ENCODE data around the gene AHDC1.

- no peak for TF ChIP-seq CTCF (conservative IDR thresholded peaks at IDR 0.05 in 1 of 2, IDR thresholded peaks at IDR 0.05 in 1 of 2; ENCODE audit: low read depth in 1 of 2, low read length in 2 of 2)
- TF ChIP-seq EZH2 (IDR thresholded peaks at IDR 0.05; ENCODE audit: low read length, missing control alignments): no peak
Measured at GRCh38 chr1:27621051-27621920, 17.3 kb upstream of the AHDC1 start.

All from fibroblast of lung (primary cell).